ENCODE data around the gene PAK6.

The PAK6 gene

GRCh38 chr15:40233727-40234577 lies 4.9 kb upstream of the PAK6 start:
- no peak overlapping the region for H3K4me3 ChIP-seq (ENCODE audit: low read length)
- DNase-seq (ENCODE audit: low read depth): peak; percentile 86
- TF ChIP-seq CTCF (IDR thresholded peaks at IDR 0.05; ENCODE audit: insufficient read depth, low read depth, low read length, missing control alignments): no peak

- no peak overlapping the region for H3K4me3 ChIP-seq (ENCODE audit: low read length)
- TF ChIP-seq CTCF (IDR thresholded peaks at IDR 0.05; ENCODE audit: insufficient read depth, low read depth, low read length, missing control alignments): no peak
- DNase-seq (ENCODE audit: low read depth): peak; percentile 69
Measured at GRCh38 chr15:40234783-40235182, 4.1 kb upstream of the PAK6 start.

GRCh38 chr15:40235201-40235885 lies 3.5 kb upstream of the PAK6 start:
- no peak for TF ChIP-seq CTCF (IDR thresholded peaks at IDR 0.05; ENCODE audit: insufficient read depth, low read depth, low read length, missing control alignments)
- DNase-seq (ENCODE audit: low read depth): no peak
- no peak overlapping the region for H3K4me3 ChIP-seq (ENCODE audit: low read length)

- no peak for TF ChIP-seq CTCF (IDR thresholded peaks at IDR 0.05; ENCODE audit: insufficient read depth, low read depth, low read length, missing control alignments)
- DNase-seq (ENCODE audit: low read depth): no peak
- peak overlapping the region; percentile 58 for H3K4me3 ChIP-seq (ENCODE audit: low read length)
Measured at GRCh38 chr15:40239404-40239692, 485 bp downstream of the PAK6 start.

- DNase-seq (ENCODE audit: low read depth): peak; percentile 73
- H3K4me3 ChIP-seq (ENCODE audit: low read length): peak overlapping the region; percentile 58
- no peak for TF ChIP-seq CTCF (IDR thresholded peaks at IDR 0.05; ENCODE audit: insufficient read depth, low read depth, low read length, missing control alignments)
Measured at GRCh38 chr15:40239693-40240618, 1.1 kb downstream of the PAK6 start.

- peak overlapping the region; percentile 58 for H3K4me3 ChIP-seq (ENCODE audit: low read length)
- peak; percentile 55 for DNase-seq (ENCODE audit: low read depth)
- no peak for TF ChIP-seq CTCF (IDR thresholded peaks at IDR 0.05; ENCODE audit: insufficient read depth, low read depth, low read length, missing control alignments)
Measured at GRCh38 chr15:40240619-40241221, 1.9 kb downstream of the PAK6 start.

All from epithelial cell of esophagus (primary cell).